Measurements from ENCODE around the gene KRTAP5-7.
"Not testable (repeated sequence)": the region's sequence is repeated elsewhere in the genome, so short reads cannot be mapped to it uniquely, and the experiment has no call there.

The KRTAP5-7 gene

GRCh38 chr11:71505781-71506180 lies 21.3 kb upstream of the KRTAP5-7 start:
- ATAC-seq (no peak), DNase-seq (no peak)
- H3K27ac Mint-ChIP-seq = no peak overlapping the region
- no peaks in the 10 kb centered on the region for H3K4me1 Mint-ChIP-seq
- no peak overlapping the region for H3K4me3 Mint-ChIP-seq
- peaks cover 21 to 53% of the 10 kb centered on the region in 2 donors for H3K9me3 Mint-ChIP-seq
- no peaks in the 10 kb centered on the region for H3K27me3 Mint-ChIP-seq

- Mint-ChIP-seq H3K27me3 (no peaks in the 10 kb centered on the region), H3K27ac (peak overlapping the region in 1 of 2 donors; percentile 7), H3K4me1 (no peaks in the 10 kb centered on the region), H3K9me3 (peaks cover 25 to 66% of the 10 kb centered on the region in 2 donors), H3K4me3 (no peak overlapping the region)
- no peak for DNase-seq
- ATAC-seq = no peak
These were observed 20.0 kb upstream of the KRTAP5-7 start for GRCh38 chr11:71507102-71507501.

GRCh38 chr11:71518506-71519471 lies 8.3 kb upstream of the KRTAP5-7 start:
- no peaks in the 10 kb centered on the region for H3K27me3 Mint-ChIP-seq
- DNase-seq (no peak), ATAC-seq (no peak)
- H3K27ac Mint-ChIP-seq = no peak overlapping the region
- no peaks in the 10 kb centered on the region for H3K4me1 Mint-ChIP-seq
- peaks cover 4 to 16% of the 10 kb centered on the region in 2 donors for H3K9me3 Mint-ChIP-seq
- H3K4me3 Mint-ChIP-seq = no peak overlapping the region

GRCh38 chr11:71519546-71519945 lies 7.5 kb upstream of the KRTAP5-7 start:
- Mint-ChIP-seq H3K27ac (no peak overlapping the region), H3K9me3 (peaks cover 0 to 10% of the 10 kb centered on the region in 2 donors)
- ATAC-seq = no peak

GRCh38 chr11:71525188-71525937 lies 1.7 kb upstream of the KRTAP5-7 start:
- Mint-ChIP-seq H3K4me1 (no peaks in the 10 kb centered on the region), H3K27me3 (peaks cover 22% of the 10 kb centered on the region), H3K4me3 (no peak overlapping the region), H3K9me3 (peaks cover 0 to 10% of the 10 kb centered on the region in 2 donors), H3K27ac (no peak overlapping the region)
- DNase-seq (no peak), ATAC-seq (no peak)

More at GRCh38 chr11:71519546-71519945, 7.5 kb upstream of the KRTAP5-7 start:
- Mint-ChIP-seq H3K27me3 (no peaks in the 10 kb centered on the region), H3K4me1 (no peaks in the 10 kb centered on the region), H3K4me3 (no peak overlapping the region)
- DNase-seq = no peak

- no peak for DNase-seq
- Mint-ChIP-seq H3K27me3 (peaks cover 22% of the 10 kb centered on the region), H3K27ac (no peak overlapping the region), H3K4me3 (no peak overlapping the region), H3K9me3 (peaks cover 0 to 8% of the 10 kb centered on the region in 2 donors), H3K4me1 (no peaks in the 10 kb centered on the region)
- no peak for ATAC-seq
These were observed 1.1 kb upstream of the KRTAP5-7 start for GRCh38 chr11:71525938-71526495.

- no peak overlapping the region for H3K4me3 Mint-ChIP-seq
- no peak overlapping the region for H3K27ac Mint-ChIP-seq
- ATAC-seq (no peak), DNase-seq (no peak)
- no peaks in the 10 kb centered on the region for H3K9me3 Mint-ChIP-seq
- no peaks in the 10 kb centered on the region for H3K4me1 Mint-ChIP-seq
- H3K27me3 Mint-ChIP-seq = peaks cover 22% of the 10 kb centered on the region
These were observed 626 bp downstream of the KRTAP5-7 start for GRCh38 chr11:71527576-71528210.

GRCh38 chr11:71530602-71531001 lies 3.5 kb downstream of the KRTAP5-7 start:
- Mint-ChIP-seq H3K4me1 (no peaks in the 10 kb centered on the region), H3K4me3 (no peak overlapping the region), H3K9me3 (no peaks in the 10 kb centered on the region), H3K27ac (no peak overlapping the region), H3K27me3 (peaks cover 22% of the 10 kb centered on the region)
- DNase-seq = no peak
- no peak for ATAC-seq

- ATAC-seq = no peak
These were observed 5.1 kb downstream of the KRTAP5-7 start for GRCh38 chr11:71532036-71532610.

GRCh38 chr11:71534711-71535608 lies 7.9 kb downstream of the KRTAP5-7 start:
- not testable (repeated sequence) for H3K27me3 Mint-ChIP-seq, H3K27ac Mint-ChIP-seq, H3K4me3 Mint-ChIP-seq, H3K4me1 Mint-ChIP-seq, ATAC-seq, DNase-seq, H3K9me3 Mint-ChIP-seq

More at GRCh38 chr11:71532036-71532610, 5.1 kb downstream of the KRTAP5-7 start:
- Mint-ChIP-seq H3K4me3 (no peak overlapping the region), H3K4me1 (no peaks in the 10 kb centered on the region), H3K27ac (peak overlapping the region; percentile 38 to 72), H3K9me3 (no peaks in the 10 kb centered on the region), H3K27me3 (peaks cover 14% of the 10 kb centered on the region)
- no peak for DNase-seq

- Mint-ChIP-seq H3K9me3 (peaks cover 3 to 12% of the 10 kb centered on the region in 2 donors), H3K27me3 (no peaks in the 10 kb centered on the region), H3K27ac (peak overlapping the region in 1 of 2 donors; percentile 57), H3K4me3 (no peak overlapping the region), H3K4me1 (no peaks in the 10 kb centered on the region)
- DNase-seq (no peak), ATAC-seq (no peak)
These were observed 8.8 kb downstream of the KRTAP5-7 start for GRCh38 chr11:71535825-71536224.

GRCh38 chr11:71537537-71537936 lies 10.5 kb downstream of the KRTAP5-7 start:
- no peak for DNase-seq
- Mint-ChIP-seq H3K9me3 (peaks cover 10 to 21% of the 10 kb centered on the region in 2 donors), H3K27me3 (no peaks in the 10 kb centered on the region), H3K4me3 (no peak overlapping the region), H3K27ac (no peak overlapping the region), H3K4me1 (no peaks in the 10 kb centered on the region)
- ATAC-seq = no peak

GRCh38 chr11:71537977-71538665 lies 11.1 kb downstream of the KRTAP5-7 start, which contains the start of gene KRTAP5-8:
Gene KRTAP5-8 (plus strand): TSS chr11:71538025. CDS start chr11:71538056, 31 bp downstream.
- H3K9me3 Mint-ChIP-seq = peaks cover 10 to 24% of the 10 kb centered on the region in 2 donors
- not testable (repeated sequence) for H3K4me3 Mint-ChIP-seq, H3K27ac Mint-ChIP-seq, DNase-seq, H3K27me3 Mint-ChIP-seq, H3K4me1 Mint-ChIP-seq, ATAC-seq

GRCh38 chr11:71538666-71538990 lies 11.6 kb downstream of the KRTAP5-7 start:
- H3K27me3 Mint-ChIP-seq = peaks cover 7% of the 10 kb centered on the region
- H3K9me3 Mint-ChIP-seq = peaks cover 10 to 27% of the 10 kb centered on the region in 2 donors
- DNase-seq = no peak
- H3K4me3 Mint-ChIP-seq = no peak overlapping the region
- no peak overlapping the region for H3K27ac Mint-ChIP-seq
- peaks cover 9% of the 10 kb centered on the region for H3K4me1 Mint-ChIP-seq
- ATAC-seq = no peak

Data from stimulated activated naive CD8-positive, alpha-beta T cell treated with anti-CD3 and anti-CD28 coated beads, Interleukin-15, amount 100 ng/mL, for 72 hours (primary cell).